C4-2B (cell line): ENCODE measurements around the gene WIZ.
A peak's percentile ranks its signal among the peaks of the same experiment; 100 is the strongest.

Experiments
- H3K27ac ChIP-seq: fragments of 450-650 bp; 2 replicates; pipeline ENCODE4 v1.5.1; 2017
- ZFX ChIP-seq: fragments of 450-650 bp; IDR thresholded peaks from 2 replicates; pipeline ENCODE4 v1.6.1; 2017
- TF ChIP-seq, protein P1 (sequence below): fragments of 450-650 bp; conservative IDR thresholded peaks from 2 replicates; pipeline ENCODE4 v1.5.1; 2017; ENCODE audit warnings: mild to moderate bottlenecking

Gene WIZ, protein sequence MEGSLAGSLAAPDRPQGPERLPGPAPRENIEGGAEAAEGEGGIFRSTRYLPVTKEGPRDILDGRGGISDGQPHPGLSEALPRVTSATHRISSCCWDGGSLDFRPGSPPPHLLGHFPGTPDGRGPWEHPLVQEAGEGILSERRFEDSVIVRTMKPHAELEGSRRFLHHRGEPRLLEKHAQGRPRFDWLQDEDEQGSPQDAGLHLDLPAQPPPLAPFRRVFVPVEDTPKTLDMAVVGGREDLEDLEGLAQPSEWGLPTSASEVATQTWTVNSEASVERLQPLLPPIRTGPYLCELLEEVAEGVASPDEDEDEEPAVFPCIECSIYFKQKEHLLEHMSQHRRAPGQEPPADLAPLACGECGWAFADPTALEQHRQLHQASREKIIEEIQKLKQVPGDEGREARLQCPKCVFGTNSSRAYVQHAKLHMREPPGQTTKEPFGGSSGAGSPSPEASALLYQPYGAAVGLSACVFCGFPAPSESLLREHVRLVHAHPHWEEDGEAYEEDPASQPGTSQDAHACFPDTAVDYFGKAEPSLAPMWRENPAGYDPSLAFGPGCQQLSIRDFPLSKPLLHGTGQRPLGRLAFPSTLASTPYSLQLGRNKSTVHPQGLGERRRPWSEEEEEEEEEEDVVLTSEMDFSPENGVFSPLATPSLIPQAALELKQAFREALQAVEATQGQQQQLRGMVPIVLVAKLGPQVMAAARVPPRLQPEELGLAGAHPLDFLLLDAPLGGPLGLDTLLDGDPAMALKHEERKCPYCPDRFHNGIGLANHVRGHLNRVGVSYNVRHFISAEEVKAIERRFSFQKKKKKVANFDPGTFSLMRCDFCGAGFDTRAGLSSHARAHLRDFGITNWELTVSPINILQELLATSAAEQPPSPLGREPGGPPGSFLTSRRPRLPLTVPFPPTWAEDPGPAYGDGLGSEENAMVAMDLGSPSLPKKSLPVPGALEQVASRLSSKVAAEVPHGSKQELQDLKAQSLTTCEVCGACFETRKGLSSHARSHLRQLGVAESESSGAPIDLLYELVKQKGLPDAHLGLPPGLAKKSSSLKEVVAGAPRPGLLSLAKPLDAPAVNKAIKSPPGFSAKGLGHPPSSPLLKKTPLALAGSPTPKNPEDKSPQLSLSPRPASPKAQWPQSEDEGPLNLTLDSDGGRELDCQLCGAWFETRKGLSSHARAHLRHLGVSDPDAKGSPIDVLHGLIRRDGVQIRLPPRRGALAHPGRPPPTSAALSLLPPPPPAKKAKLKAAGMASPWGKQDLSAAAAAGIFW (N-terminal part only)

DNA sequence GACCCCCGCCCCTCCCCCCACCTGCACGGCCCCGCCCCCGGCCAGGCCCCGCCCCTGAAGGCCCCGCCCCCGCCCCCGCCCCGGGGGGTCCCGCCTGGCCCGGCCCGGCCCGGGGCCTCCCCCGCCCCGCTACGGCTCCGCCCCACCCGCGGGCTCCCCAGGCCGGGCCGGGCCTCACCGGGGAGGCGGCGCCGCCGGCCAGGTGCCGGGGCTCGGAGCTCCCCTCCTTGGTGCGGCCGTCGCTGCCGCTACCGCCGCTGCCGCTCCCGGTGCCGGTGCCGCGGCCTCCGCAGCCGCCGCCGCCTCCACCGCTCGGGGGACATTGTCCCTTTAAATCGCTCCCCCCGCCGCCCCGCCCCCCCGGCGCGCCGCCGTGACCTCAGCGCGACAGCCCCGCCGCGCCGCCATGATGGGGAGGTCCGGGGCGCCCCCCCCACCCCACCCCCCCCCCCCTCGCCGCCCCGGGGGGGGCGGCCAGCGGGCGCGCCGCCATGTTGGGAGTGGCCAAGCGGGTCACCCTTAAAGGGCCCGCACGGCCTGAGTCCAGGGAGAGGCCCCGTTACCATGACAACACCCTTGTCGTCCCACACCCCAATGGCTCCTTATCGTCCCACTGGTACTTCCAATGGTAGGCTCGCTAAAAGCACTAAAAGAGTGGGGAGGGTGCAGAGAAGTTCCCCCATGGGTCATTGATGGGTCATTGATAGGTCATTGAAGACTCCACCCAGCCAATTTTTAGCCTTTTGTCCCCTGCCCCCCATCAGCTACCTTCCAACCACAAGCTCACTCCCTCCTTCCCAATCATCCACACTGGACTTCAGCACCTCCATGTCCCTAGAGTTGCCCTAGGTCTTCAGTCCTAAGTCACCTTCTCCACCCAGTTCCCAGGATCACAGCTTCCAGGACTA is at the start of gene WIZ:
Gene WIZ, minus strand, starts transcription at position 337 of the 908 bp plus-strand sequence. CDS start 1,649 bp downstream, outside the sequence.
- H3K27ac ChIP-seq: peak within 1 kb of the TSS; percentile 10; the same call in 1 of the 2 replicates
- TF ChIP-seq ZFX: 0 out of 2 replicates have a peak, but pooled peaks have one; percentile 18
- TF ChIP-seq, protein P1, sequence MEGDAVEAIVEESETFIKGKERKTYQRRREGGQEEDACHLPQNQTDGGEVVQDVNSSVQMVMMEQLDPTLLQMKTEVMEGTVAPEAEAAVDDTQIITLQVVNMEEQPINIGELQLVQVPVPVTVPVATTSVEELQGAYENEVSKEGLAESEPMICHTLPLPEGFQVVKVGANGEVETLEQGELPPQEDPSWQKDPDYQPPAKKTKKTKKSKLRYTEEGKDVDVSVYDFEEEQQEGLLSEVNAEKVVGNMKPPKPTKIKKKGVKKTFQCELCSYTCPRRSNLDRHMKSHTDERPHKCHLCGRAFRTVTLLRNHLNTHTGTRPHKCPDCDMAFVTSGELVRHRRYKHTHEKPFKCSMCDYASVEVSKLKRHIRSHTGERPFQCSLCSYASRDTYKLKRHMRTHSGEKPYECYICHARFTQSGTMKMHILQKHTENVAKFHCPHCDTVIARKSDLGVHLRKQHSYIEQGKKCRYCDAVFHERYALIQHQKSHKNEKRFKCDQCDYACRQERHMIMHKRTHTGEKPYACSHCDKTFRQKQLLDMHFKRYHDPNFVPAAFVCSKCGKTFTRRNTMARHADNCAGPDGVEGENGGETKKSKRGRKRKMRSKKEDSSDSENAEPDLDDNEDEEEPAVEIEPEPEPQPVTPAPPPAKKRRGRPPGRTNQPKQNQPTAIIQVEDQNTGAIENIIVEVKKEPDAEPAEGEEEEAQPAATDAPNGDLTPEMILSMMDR: no peak

DNA sequence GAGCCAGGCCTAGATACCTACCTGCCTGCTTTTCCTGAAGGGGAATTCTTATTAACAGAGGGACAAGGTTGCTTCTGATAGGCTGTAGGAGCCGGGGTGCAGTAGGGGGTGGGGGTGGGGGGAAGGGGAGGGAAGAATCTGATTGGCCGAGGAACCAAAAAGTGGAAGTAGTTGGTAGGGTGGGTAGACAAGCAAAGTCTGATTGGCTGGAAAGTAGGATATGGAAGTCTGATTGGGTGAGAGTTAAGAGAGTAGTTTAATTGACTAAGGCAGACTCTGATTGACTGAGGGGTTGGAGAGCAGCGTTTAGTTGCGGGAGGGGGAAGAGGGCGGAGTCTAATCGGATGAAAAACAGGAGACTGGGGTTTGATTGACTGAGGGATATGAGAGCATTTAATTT is 49.2 kb upstream of the WIZ start:
- TF ChIP-seq ZFX: no peak
- TF ChIP-seq, protein P1: no peak
- peak overlapping the region; percentile 12; the same call in 1 of the 2 replicates for H3K27ac ChIP-seq

DNA sequence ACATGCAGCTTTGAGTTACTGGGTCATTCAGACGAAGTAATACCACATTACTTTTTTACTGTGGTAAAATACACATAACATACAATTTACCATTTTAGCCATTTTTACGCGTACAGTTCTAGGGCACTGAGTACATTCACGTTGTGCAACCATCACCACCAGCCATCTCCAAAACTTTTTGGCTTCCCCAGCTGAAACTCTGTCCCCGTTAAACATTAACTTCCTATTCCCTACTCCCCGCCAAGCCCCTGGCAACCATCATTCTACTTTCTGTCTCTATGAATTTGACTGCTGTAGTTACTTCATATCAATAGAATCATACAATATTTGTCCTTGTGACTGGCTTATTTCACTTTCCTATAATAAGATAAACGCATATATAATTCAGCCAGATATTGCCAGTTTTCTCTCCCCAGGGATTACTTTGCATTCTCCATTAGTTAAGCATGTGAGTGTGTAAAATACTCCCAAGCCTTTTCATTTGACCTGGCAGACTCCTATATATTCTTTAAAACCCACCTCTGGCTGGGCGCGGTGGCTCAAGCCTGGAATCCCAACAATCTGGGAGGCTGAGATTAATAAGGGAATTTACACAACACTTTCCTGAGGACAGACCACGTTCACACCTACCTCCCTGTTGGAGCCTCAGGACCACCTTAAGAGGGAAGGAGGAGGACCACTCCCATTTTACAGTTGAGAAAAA is 48.6 kb upstream of the WIZ start:
- peak overlapping the region; percentile 12; the same call in 1 of the 2 replicates for H3K27ac ChIP-seq
- TF ChIP-seq, protein P1: no peak
- TF ChIP-seq ZFX: no peak

DNA sequence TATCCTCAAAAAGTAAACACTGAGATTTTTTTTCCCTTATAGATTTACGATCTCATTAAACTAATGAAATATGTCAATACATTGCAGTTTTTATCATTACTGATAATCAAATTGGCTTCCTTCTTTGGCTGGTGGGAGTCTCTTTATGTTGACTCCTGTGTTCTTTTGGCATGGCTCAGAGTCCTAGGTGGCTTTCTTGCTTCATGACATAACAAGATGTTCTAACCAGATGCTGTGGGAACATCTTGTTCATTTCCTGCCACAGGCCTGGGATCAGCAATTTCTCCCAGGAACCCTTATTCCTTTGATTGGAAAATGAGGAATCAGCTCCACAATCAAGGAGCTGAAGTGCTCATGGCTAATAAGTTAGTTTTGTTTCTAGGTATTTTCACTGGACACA is 45.4 kb upstream of the WIZ start:
- TF ChIP-seq, protein P1: no peak
- no peak for TF ChIP-seq ZFX
- H3K27ac ChIP-seq: peak overlapping the region; percentile 79

DNA sequence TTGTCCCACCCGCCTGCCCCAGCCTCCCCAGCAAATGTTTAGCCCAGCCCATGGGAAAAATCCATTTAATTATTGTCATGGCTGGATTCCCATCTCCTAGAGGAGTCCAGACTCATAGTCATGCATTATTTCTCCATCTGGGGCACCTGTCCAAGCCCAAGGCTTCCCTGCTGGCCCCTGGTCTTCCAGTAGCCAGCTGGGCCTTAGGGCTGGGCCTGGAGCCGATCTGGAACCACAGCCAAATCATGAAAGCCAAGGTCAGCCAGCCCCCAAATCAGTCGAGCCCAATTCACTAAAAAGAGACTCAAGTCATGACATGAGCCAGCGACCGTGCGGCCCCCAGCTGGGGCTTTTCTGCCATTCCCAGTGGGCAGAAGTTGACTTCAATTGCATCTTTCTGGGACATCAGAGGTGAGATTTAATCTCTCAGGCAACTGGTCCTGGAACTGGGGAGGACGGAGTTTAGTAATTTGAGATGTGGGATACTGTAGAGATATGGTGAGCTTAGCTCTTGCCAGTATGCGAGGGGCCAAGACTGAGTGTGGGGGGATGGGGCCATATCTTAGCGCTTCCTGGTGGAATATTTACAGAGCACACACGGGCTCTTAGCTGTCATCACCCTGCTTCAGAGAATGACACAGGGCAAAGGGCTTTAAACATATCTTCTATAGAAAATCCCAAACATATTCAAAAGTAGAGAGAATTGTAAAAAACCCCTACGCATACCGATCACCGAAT is 38.9 kb upstream of the WIZ start:
- H3K27ac ChIP-seq: peak overlapping the region; percentile 9; the same call in 1 of the 2 replicates
- TF ChIP-seq, protein P1: no peak
